ENCODE results near the gene RRAGD. TPM values are rescaled to one million over a fixed set of nuclear protein-coding genes. Genes with fewer than 3 reads are reported as not detected.

The RRAGD gene
- total RNA-seq, 1 donor from 2014 or later: 9.8 TPM

GRCh38 chr6:89315249-89315885 lies 96.7 kb downstream of the RRAGD start, which contains the start of gene GABRR2:
Gene GABRR2, minus strand, starts transcription at chr6:89315299. Its CDS starts 134 bp downstream, at chr6:89315165.
- H3K27ac Mint-ChIP-seq (ENCODE audit: unreplicated experiment): no peak within 1 kb of the TSS
- TF ChIP-seq CTCF (IDR thresholded peaks at IDR 0.05; ENCODE audit: unreplicated experiment): no peak
- no peak for DNase-seq (ENCODE audit: low spot score)
- H3K4me3 Mint-ChIP-seq (ENCODE audit: unreplicated experiment): no peak within 1 kb of the TSS
- peaks cover 12% of the 10 kb centered on the region for H3K4me1 Mint-ChIP-seq (ENCODE audit: unreplicated experiment)
- H3K9me3 Mint-ChIP-seq (ENCODE audit: unreplicated experiment): no peaks in the 10 kb centered on the region
- peaks cover 7% of the 10 kb centered on the region for H3K36me3 Mint-ChIP-seq (ENCODE audit: low read depth, unreplicated experiment)
- H3K27me3 Mint-ChIP-seq (ENCODE audit: unreplicated experiment): peaks cover 2% of the 10 kb centered on the region

- no peak for TF ChIP-seq CTCF (IDR thresholded peaks at IDR 0.05; ENCODE audit: unreplicated experiment)
- peaks cover under 1% of the 10 kb centered on the region for H3K36me3 Mint-ChIP-seq (ENCODE audit: low read depth, unreplicated experiment)
- H3K27ac Mint-ChIP-seq (ENCODE audit: unreplicated experiment): no peak overlapping the region
- H3K9me3 Mint-ChIP-seq (ENCODE audit: unreplicated experiment): no peaks in the 10 kb centered on the region
- H3K4me3 Mint-ChIP-seq (ENCODE audit: unreplicated experiment): no peak overlapping the region
- H3K27me3 Mint-ChIP-seq (ENCODE audit: unreplicated experiment): peaks cover 2% of the 10 kb centered on the region
- peaks cover 12% of the 10 kb centered on the region for H3K4me1 Mint-ChIP-seq (ENCODE audit: unreplicated experiment)
- no peak for DNase-seq (ENCODE audit: low spot score)
Observed at GRCh38 chr6:89314692-89315091, 97.4 kb downstream of the RRAGD start.

Other genes with a start within 250 kb of the RRAGD start
- gene GABRR1, start 194.9 kb downstream of the RRAGD start, total RNA-seq (ENCODE audit: unreplicated experiment): not detected
- gene GABRR2, start 97.0 kb downstream of the RRAGD start, total RNA-seq (ENCODE audit: unreplicated experiment): 0.36 TPM
- 43.7 TPM for gene UBE2J1, start 59.6 kb downstream of the RRAGD start, total RNA-seq (ENCODE audit: unreplicated experiment)
- 70.9 TPM for gene ANKRD6, start 20.9 kb upstream of the RRAGD start, total RNA-seq (ENCODE audit: unreplicated experiment)
- 16.0 TPM for gene LYRM2, start 226.5 kb upstream of the RRAGD start, total RNA-seq (ENCODE audit: unreplicated experiment)

Data from endothelial cell (in vitro differentiated cells).